K562 (cell line): ENCODE results near the gene ANP32B. TPM values are rescaled to one million over a fixed set of nuclear protein-coding genes. Genes with fewer than 3 reads are reported as not detected.

Experiments
- ATAC-seq: fragments of 200-7000 bp; cut with Tn5 transposase; 3 replicates; pipeline ENCODE4 v1.9.1; 2020; ENCODE audit warnings: moderate library complexity
- BruUV-seq: library from RNA; stranded (reverse); fragments of 400-500 nt; replicated peaks from 2 replicates; lab custom pipeline; 2021; lab: Mats Ljungman, UMichigan
- CTCF ChIA-PET: fragments of 300-600 bp; formaldehyde crosslinking; extraction: SDS; loops from one replicate; lab custom pipeline; 2021; ENCODE audit warnings: low intra/inter-chr PET ratio; lab: Yijun Ruan, JAX
- POLR2A ChIA-PET: fragments of 300-600, 350-650 bp; sonication (Branson Sonifier 250); formaldehyde crosslinking; extraction: SDS; loops from one replicate; lab custom pipeline; 2021; ENCODE audit warnings: antibody characterized with exemption, inconsistent platforms; lab: Yijun Ruan, JAX
- DNase-seq, 4 experiments: peaks; one replicate each; pipeline versions ENCODE4 v3.0.0 to v3.0.0-alpha.2; 2011 to 2018; ENCODE audit warnings: low spot score in 3 of 4, mixed read lengths in 3 of 4; ENCODE audit errors: extremely low read depth in 1 of 4
- FAIRE-seq: peaks from 2 replicates; lab custom pipeline; 2011; peaks lifted over from hg19 to GRCh38; lab: Jason Lieb, UNC
- H2AFZ ChIP-seq: 2 replicates; pipeline ENCODE4 v1.6.0; 2011; ENCODE audit warnings: low read depth, low read length, control low read depth, inconsistent platforms
- H3K27ac ChIP-seq: fragments of 200-600 bp; 3 replicates; pipeline ENCODE4 v1.8.0; 2011; ENCODE audit warnings: low read depth, mild to moderate bottlenecking, control low read depth, inconsistent platforms, low read length, moderate library complexity, mixed read lengths; ENCODE audit errors: extremely low read depth
- H3K27me3 ChIP-seq, 2 experiments: fragments of 300-600 bp in 1 of 2; 2 replicates in 1 of 2; 3 replicates in 1 of 2; pipeline versions ENCODE4 v1.6.0 to v1.8.0; 2011; ENCODE audit warnings: inconsistent platforms in 2 of 2, low read length in 2 of 2, mild to moderate bottlenecking in 1 of 2, mixed read lengths in 1 of 2, moderate library complexity in 1 of 2; ENCODE audit not compliant: control insufficient read depth in 2 of 2, insufficient read depth in 2 of 2
- H3K36me3 ChIP-seq: fragments of 300-600 bp; 3 replicates; pipeline ENCODE4 v1.8.0; 2011; ENCODE audit warnings: mild to moderate bottlenecking, low read length, inconsistent platforms; ENCODE audit not compliant: control insufficient read depth, insufficient read depth
- H3K4me1 ChIP-seq, 2 experiments: fragments of 200-600 bp in 1 of 2; replicated peaks in 1 of 2; 2 replicates in 1 of 2; 3 replicates in 1 of 2; pipeline versions ENCODE4 v1.5.1 to v1.8.0; 2011; ENCODE audit warnings: inconsistent platforms in 2 of 2, low read length in 2 of 2, mild to moderate bottlenecking in 1 of 2, mixed read lengths in 1 of 2, moderate library complexity in 1 of 2; ENCODE audit not compliant: control insufficient read depth in 2 of 2, insufficient read depth in 2 of 2
- H3K4me2 ChIP-seq: 2 replicates; pipeline ENCODE4 v1.6.1; 2011; ENCODE audit warnings: low read length, control low read depth, inconsistent platforms, mixed read lengths; ENCODE audit not compliant: insufficient read depth
- H3K4me3 ChIP-seq: fragments of 200-600 bp; sonication (generic), shearing (Covaris generic); 2 replicates; pipeline ENCODE4 v1.5.1; 2016; ENCODE audit warnings: control low read depth, inconsistent platforms
- H3K79me2 ChIP-seq: fragments of 200-600 bp; 3 replicates; pipeline ENCODE4 v1.8.0; 2011; ENCODE audit warnings: low read length, inconsistent platforms; ENCODE audit not compliant: control insufficient read depth, insufficient read depth
- H3K9ac ChIP-seq, 2 experiments: 2 replicates each; pipeline versions ENCODE4 v1.6.0 to v1.6.1; 2011; ENCODE audit warnings: low read depth in 2 of 2, low read length in 2 of 2, control low read depth in 1 of 2, inconsistent platforms in 1 of 2, mild to moderate bottlenecking in 1 of 2, mixed read lengths in 1 of 2; ENCODE audit not compliant: insufficient read depth in 1 of 2
- H3K9me1 ChIP-seq: one replicate; pipeline ENCODE4 v1.6.0; 2011; ENCODE audit warnings: inconsistent platforms, mild to moderate bottlenecking, low read length, moderate library complexity; ENCODE audit not compliant: control insufficient read depth, insufficient read depth
- H3K9me3 ChIP-seq: replicated peaks from 2 replicates; pipeline ENCODE4 v1.5.1; 2011; ENCODE audit warnings: low read depth, low read length, inconsistent platforms; ENCODE audit not compliant: control insufficient read depth, insufficient read depth
- H4K20me1 ChIP-seq: replicated peaks from 2 replicates; pipeline ENCODE4 v1.6.1; 2011; ENCODE audit warnings: low read length, inconsistent platforms, mixed read lengths; ENCODE audit not compliant: control insufficient read depth, insufficient read depth
- ARNT ChIP-seq, 2 experiments: fragments of 450-650 bp; IDR thresholded peaks; 2 replicates each; pipeline ENCODE4 v1.6.1; 2016; ENCODE audit warnings: mild to moderate bottlenecking in 1 of 2
- ATF1 ChIP-seq, 2 experiments: fragments of 450-650 bp in 1 of 2; IDR thresholded peaks; 2 replicates each; pipeline ENCODE4 v1.6.1; 2016; ENCODE audit warnings: missing compliant biosample characterization in 1 of 2, missing genetic modification characterization in 1 of 2
- FOXM1 ChIP-seq, 2 experiments: fragments of 450-650 bp in 1 of 2; sonication (generic) in 1 of 2; formaldehyde crosslinking in 1 of 2; IDR thresholded peaks; 2 replicates each; pipeline versions ENCODE4 v1.6.1 to v1.9.0; 2017 to 2022; ENCODE audit warnings: low read depth in 2 of 2, mild to moderate bottlenecking in 2 of 2, missing genetic modification reagents in 1 of 2, moderate library complexity in 1 of 2
- GABPA ChIP-seq: fragments of 200-800 bp; sonication (Bioruptor generic); conservative IDR thresholded peaks from 2 replicates; pipeline ENCODE4 v1.6.1; 2016; ENCODE audit warnings: low read depth, missing genetic modification characterization, missing compliant biosample characterization
- HMGN3 ChIP-seq: IDR thresholded peaks from 2 replicates; pipeline ENCODE4 v1.6.1; 2011; ENCODE audit warnings: borderline replicate concordance, low read depth, mild to moderate bottlenecking, mixed read lengths, low read length; ENCODE audit not compliant: insufficient read length; ENCODE audit errors: extremely low read depth
- HNRNPLL ChIP-seq: fragments of 200-400 bp; formaldehyde crosslinking; IDR thresholded peaks from 2 replicates; pipeline ENCODE4 v1.6.1; 2017; ENCODE audit warnings: low read length, low read depth, mild to moderate bottlenecking; ENCODE audit not compliant: poor library complexity, severe bottlenecking
- NBN ChIP-seq: fragments of 450-650 bp; IDR thresholded peaks from 2 replicates; pipeline ENCODE4 v1.6.1; 2016; ENCODE audit warnings: low read depth, mild to moderate bottlenecking
- RCOR1 ChIP-seq, 2 experiments: IDR thresholded peaks; 2 replicates each; pipeline ENCODE4 v1.6.1; 2012; ENCODE audit warnings: low read depth in 2 of 2, low read length in 2 of 2, borderline replicate concordance in 1 of 2, improper control_type of control experiment in 1 of 2
- TCF7 ChIP-seq: sonication (generic); IDR thresholded peaks from 2 replicates; pipeline ENCODE4 v1.6.1; 2016; ENCODE audit warnings: antibody characterized with exemption, borderline replicate concordance
- ZFP1 ChIP-seq: fragments of 450-650 bp; formaldehyde crosslinking; IDR thresholded peaks from 2 replicates; pipeline ENCODE4 v1.4.0; 2020; ENCODE audit warnings: mild to moderate bottlenecking, mixed read lengths
- ZNF274 ChIP-seq: IDR thresholded peaks from 2 replicates; pipeline ENCODE4 v1.6.1; 2011; ENCODE audit warnings: low read depth, mild to moderate bottlenecking, low read length, moderate library complexity, borderline replicate concordance
- WGBS: fragments of 100-300 bp; shearing (Covaris generic); methylation state at CpG from one replicate; pipeline ENCODE4 v1.1.6; 2016; ENCODE audit warnings: low coverage, mixed read lengths; ENCODE audit not compliant: insufficient coverage; ENCODE audit errors: missing lambda C conversion rate; 5-methylcytosine and 5-hydroxymethylcytosine counted together
- in situ Hi-C: fragments of 300-500 bp; cut with MboI; formaldehyde crosslinking; loops from 4 replicates; pipeline ENCODE4 v1.15.0; 2018; ENCODE audit warnings: inconsistent platforms, mixed read lengths
- intact Hi-C: fragments of 100-400 bp; cut with micrococcal nuclease; formaldehyde crosslinking; loops from 2 replicates; pipeline ENCODE4 v1.14.2; 2022
- polyA plus RNA-seq, 8 experiments: library from polyadenylated mRNA; depleted of rRNA in 4 of 8; stranded (reverse) in 5 of 8; unstranded in 3 of 8; fragments of >200 nt; fragmentation: Nextera tagmentation in 2 of 8; fragmentation: Illumina TruSeq in 1 of 8; extraction: Ambion mirVana in 2 of 8; extraction: Trizol in 1 of 8; gene quantifications; 2 replicates each; pipeline versions ENCODE4 v1.2.1 to v1.2.3, GENCODE V29; 2011 to 2014; ENCODE audit warnings: inconsistent platforms in 1 of 8, missing spikeins in 1 of 8
- total RNA-seq, 7 experiments: library from RNA; depleted of rRNA in 6 of 7; stranded (reverse); fragments of >200 nt in 6 of 7; fragmentation: Illumina TruSeq in 2 of 7; extraction: Trizol in 2 of 7; gene quantifications; 2 replicates each; pipeline versions ENCODE4 v1.2.1 to v1.2.3, GENCODE V29; 2011 to 2021; ENCODE audit warnings: low replicate concordance in 1 of 7
- TF ChIP-seq, protein P1 (sequence below), 3 experiments: fragments of 200-800 bp in 1 of 3; fragments of 250-450 bp in 1 of 3; fragments of 450-650 bp in 1 of 3; sonication (Bioruptor Pico) in 1 of 3; sonication (Bioruptor generic) in 1 of 3; formaldehyde crosslinking in 1 of 3; IDR thresholded peaks; 2 replicates each; pipeline versions ENCODE4 v1.6.1 to v1.8.0; 2016 to 2022; ENCODE audit warnings: mild to moderate bottlenecking in 2 of 3, missing genetic modification characterization in 2 of 3, missing compliant biosample characterization in 1 of 3, moderate library complexity in 1 of 3
- TF ChIP-seq, protein P2 (sequence below): fragments of 250-450 bp; sonication (Bioruptor Pico); IDR thresholded peaks from 2 replicates; pipeline ENCODE4 v1.8.0; 2022; ENCODE audit warnings: moderate library complexity, mild to moderate bottlenecking, inconsistent platforms
- TF ChIP-seq, protein P3 (sequence below): IDR thresholded peaks from 2 replicates; pipeline ENCODE4 v1.6.1; 2014; ENCODE audit warnings: antibody characterized with exemption

The ANP32B gene
- total and polyA plus RNA-seq, 9 of the 15 experiments (the other 6 are each of a cell fraction or from before 2014, with no cell fraction given): 68.9 to 815 (median 141) TPM

DNA sequence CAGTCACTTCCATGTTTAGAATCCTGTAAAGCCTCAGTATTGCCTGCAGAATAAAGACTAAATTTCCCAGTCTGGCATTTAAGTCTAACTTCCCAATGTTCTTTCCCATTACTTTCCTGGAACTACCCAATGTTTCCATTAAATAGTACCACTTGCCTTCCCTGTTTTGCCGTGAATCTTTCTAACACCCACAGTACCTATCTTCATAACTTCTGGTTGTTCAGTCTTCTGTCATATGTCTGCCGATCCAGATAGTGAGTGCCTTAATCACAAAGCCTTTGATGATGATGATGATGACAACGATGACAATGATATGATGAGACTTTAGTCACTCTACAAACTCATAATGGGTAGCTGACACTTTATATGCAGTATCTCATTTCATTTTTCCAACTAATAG, 38.5 kb upstream of the ANP32B start:
- Histone ChIP-seq H3K4me1 (peaks cover 34 to 50% of the 10 kb centered on the region in 2 experiments; a peak in 4 of 5 replicates), H4K20me1 (no peaks in the 10 kb centered on the region), H3K4me2 (peak overlapping the region; percentile 69), H3K36me3 (no peaks in the 10 kb centered on the region), H3K9ac (peak overlapping the region in 1 of 2 experiments; percentile 43; a peak in 2 of 4 replicates), H3K9me3 (no peaks in the 10 kb centered on the region), H3K27ac (peak overlapping the region; percentile 79), H3K27me3 (no peaks in the 10 kb centered on the region), H3K79me2 (peaks cover 27% of the 10 kb centered on the region), H3K4me3 (no peak overlapping the region), H3K9me1 (no peaks in the 10 kb centered on the region), H2AFZ (peak overlapping the region; percentile 35)
- ChIA-PET POLR2A (interaction anchor here (0.7 to 3.3 kb wide), 8 partner anchors 10 to 54 kb away, joined by 3 to 10 read pairs (median 4); no protein-coding TSS in a partner anchor), CTCF (no interaction called here)
- ATAC-seq: no peak
- peak in 2 of 4 experiments; percentile 38 to 40 for DNase-seq
- intact Hi-C loops (loop anchor here (5.0 kb wide), 1 partner anchor 238 kb away; no protein-coding TSS in a partner anchor), in situ Hi-C loops (no loop called here)
- 0% methylated on average over 3 of the region's 3 CpGs for WGBS
- FAIRE-seq: peak; percentile 19
- BruUV-seq: no TSS peak
- TF ChIP-seq NBN (peak; percentile 33; the same call in 1 of the 2 replicates), RCOR1 (IDR thresholded peaks at IDR 0.05; ENCODE audit: borderline replicate concordance in 1 of 2, low read depth in 2 of 2, low read length in 2 of 2) (0 out of 4 replicates have a peak, but pooled peaks of 1 of the 2 experiments have one; percentile 25), ARNT (IDR thresholded peaks at IDR 0.05) (peak in 1 of 2 experiments; percentile 29; a peak in 1 of 4 replicates), HNRNPLL (no peak), TCF7 (peak; percentile 89), FOXM1 (IDR thresholded peaks at IDR 0.05; ENCODE audit: low read depth) (0 out of 2 replicates have a peak, but pooled peaks have one; percentile 16), FOXM1 (CRISPR knock-in tag; IDR thresholded peaks at IDR 0.05; ENCODE audit: low read depth) (no peak), HMGN3 (no peak), ZNF274 (no peak), ATF1 (CRISPR knock-in tag; IDR thresholded peaks at IDR 0.05) (no peak), ATF1 (tag; IDR thresholded peaks at IDR 0.05) (peak; percentile 60), ZFP1 (CRISPR knock-in tag) (no peak), GABPA (no peak)
- TF ChIP-seq, protein P1, sequence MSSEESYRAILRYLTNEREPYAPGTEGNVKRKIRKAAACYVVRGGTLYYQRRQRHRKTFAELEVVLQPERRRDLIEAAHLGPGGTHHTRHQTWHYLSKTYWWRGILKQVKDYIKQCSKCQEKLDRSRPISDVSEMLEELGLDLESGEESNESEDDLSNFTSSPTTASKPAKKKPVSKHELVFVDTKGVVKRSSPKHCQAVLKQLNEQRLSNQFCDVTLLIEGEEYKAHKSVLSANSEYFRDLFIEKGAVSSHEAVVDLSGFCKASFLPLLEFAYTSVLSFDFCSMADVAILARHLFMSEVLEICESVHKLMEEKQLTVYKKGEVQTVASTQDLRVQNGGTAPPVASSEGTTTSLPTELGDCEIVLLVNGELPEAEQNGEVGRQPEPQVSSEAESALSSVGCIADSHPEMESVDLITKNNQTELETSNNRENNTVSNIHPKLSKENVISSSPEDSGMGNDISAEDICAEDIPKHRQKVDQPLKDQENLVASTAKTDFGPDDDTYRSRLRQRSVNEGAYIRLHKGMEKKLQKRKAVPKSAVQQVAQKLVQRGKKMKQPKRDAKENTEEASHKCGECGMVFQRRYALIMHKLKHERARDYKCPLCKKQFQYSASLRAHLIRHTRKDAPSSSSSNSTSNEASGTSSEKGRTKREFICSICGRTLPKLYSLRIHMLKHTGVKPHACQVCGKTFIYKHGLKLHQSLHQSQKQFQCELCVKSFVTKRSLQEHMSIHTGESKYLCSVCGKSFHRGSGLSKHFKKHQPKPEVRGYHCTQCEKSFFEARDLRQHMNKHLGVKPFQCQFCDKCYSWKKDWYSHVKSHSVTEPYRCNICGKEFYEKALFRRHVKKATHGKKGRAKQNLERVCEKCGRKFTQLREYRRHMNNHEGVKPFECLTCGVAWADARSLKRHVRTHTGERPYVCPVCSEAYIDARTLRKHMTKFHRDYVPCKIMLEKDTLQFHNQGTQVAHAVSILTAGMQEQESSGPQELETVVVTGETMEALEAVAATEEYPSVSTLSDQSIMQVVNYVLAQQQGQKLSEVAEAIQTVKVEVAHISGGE (CRISPR knock-in tag; IDR thresholded peaks at IDR 0.05): peak in 1 of 3 experiments; percentile 18; a peak in 1 of 6 replicates
- TF ChIP-seq, protein P2, sequence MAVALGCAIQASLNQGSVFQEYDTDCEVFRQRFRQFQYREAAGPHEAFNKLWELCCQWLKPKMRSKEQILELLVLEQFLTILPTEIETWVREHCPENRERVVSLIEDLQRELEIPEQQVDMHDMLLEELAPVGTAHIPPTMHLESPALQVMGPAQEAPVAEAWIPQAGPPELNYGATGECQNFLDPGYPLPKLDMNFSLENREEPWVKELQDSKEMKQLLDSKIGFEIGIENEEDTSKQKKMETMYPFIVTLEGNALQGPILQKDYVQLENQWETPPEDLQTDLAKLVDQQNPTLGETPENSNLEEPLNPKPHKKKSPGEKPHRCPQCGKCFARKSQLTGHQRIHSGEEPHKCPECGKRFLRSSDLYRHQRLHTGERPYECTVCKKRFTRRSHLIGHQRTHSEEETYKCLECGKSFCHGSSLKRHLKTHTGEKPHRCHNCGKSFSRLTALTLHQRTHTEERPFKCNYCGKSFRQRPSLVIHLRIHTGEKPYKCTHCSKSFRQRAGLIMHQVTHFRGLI (CRISPR knock-in tag): no peak
- TF ChIP-seq, protein P3, sequence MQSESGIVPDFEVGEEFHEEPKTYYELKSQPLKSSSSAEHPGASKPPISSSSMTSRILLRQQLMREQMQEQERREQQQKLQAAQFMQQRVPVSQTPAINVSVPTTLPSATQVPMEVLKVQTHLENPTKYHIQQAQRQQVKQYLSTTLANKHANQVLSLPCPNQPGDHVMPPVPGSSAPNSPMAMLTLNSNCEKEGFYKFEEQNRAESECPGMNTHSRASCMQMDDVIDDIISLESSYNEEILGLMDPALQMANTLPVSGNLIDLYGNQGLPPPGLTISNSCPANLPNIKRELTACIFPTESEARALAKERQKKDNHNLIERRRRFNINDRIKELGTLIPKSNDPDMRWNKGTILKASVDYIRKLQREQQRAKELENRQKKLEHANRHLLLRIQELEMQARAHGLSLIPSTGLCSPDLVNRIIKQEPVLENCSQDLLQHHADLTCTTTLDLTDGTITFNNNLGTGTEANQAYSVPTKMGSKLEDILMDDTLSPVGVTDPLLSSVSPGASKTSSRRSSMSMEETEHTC: no peak
